Endothelial cell (in vitro differentiated cells): ENCODE data around the gene ZNF384. TPM values are rescaled to one million over a fixed set of nuclear protein-coding genes. Genes with fewer than 3 reads are reported as not detected.

ENCODE experiments used
- DNase-seq: peaks from one replicate; pipeline ENCODE4 v3.0.0; 2021; ENCODE audit warnings: low spot score
- H3K27ac Mint-ChIP-seq: one replicate; pipeline ENCODE4 v1.8.0; 2021; ENCODE audit warnings: mixed read lengths, inconsistent platforms; ENCODE audit not compliant: unreplicated experiment
- H3K27me3 Mint-ChIP-seq: one replicate; pipeline ENCODE4 v1.8.0; 2021; ENCODE audit warnings: mild to moderate bottlenecking, moderate library complexity, mixed read lengths, inconsistent platforms; ENCODE audit not compliant: unreplicated experiment
- H3K36me3 Mint-ChIP-seq: one replicate; pipeline ENCODE4 v1.8.0; 2021; ENCODE audit warnings: mild to moderate bottlenecking, low read depth, mixed read lengths, inconsistent platforms; ENCODE audit not compliant: unreplicated experiment
- H3K4me1 Mint-ChIP-seq: one replicate; pipeline ENCODE4 v1.8.0; 2021; ENCODE audit warnings: mild to moderate bottlenecking, mixed read lengths, inconsistent platforms; ENCODE audit not compliant: unreplicated experiment
- H3K4me3 Mint-ChIP-seq: one replicate; pipeline ENCODE4 v1.8.0; 2021; ENCODE audit warnings: mild to moderate bottlenecking, mixed read lengths, inconsistent platforms; ENCODE audit not compliant: unreplicated experiment
- H3K9me3 Mint-ChIP-seq: one replicate; pipeline ENCODE4 v1.8.0; 2021; ENCODE audit warnings: mixed read lengths, inconsistent platforms; ENCODE audit not compliant: unreplicated experiment
- CTCF ChIP-seq: fragments of 200-600 bp; sonication (generic); IDR thresholded peaks from one replicate; pipeline ENCODE4 v1.5.0; 2021; ENCODE audit warnings: antibody characterized with exemption; ENCODE audit not compliant: unreplicated experiment
- total RNA-seq: library from RNA; stranded (reverse); fragmentation: NEBNext Ultra II Directional; extraction: Animal tissue kit (Norgen Biotek cat#: 25700); gene quantifications from one replicate; pipeline ENCODE4 v1.2.1, GENCODE V29; 2021; ENCODE audit not compliant: unreplicated experiment

Gene ZNF384
- total RNA-seq, 1 donor from 2014 or later = 85.2 TPM

DNA sequence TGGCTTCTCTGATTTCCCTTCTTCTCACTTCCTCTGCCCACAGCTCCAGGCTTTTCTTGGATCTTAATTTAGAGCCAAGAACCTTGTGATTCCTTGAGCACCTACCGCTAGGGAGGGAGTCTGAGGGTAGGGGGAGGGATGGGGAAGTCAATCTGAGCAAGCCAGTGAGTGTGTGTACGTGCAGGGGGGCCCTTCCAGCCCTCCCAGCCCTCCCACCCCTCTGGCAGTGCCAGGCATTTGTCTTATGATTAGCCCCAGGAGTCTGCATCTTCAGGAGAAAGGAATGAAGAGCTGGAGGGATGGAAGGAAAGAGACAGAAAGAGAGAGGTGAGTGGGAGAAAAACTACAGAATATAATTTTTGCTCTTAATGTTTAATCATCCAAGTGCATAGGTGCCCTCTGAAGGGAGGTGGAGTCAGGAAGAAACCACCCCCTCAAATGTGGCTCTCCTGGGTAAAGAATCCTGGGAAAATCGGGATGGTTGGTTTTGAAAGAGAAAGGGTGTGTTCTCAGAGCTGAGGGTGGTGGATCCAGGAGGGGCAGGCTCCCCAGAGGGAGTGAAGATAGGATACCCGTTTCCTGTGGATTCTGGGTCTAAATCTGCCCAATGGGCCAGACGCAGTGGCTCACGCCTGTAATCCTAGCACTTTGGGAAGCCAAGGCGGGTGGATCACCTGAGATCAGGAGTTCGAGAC, 9.3 kb upstream of the ZNF384 start:
- Mint-ChIP-seq H3K27ac (peak overlapping the region; percentile 9), H3K27me3 (peaks cover 29% of the 10 kb centered on the region)
- DNase-seq = no peak

DNA sequence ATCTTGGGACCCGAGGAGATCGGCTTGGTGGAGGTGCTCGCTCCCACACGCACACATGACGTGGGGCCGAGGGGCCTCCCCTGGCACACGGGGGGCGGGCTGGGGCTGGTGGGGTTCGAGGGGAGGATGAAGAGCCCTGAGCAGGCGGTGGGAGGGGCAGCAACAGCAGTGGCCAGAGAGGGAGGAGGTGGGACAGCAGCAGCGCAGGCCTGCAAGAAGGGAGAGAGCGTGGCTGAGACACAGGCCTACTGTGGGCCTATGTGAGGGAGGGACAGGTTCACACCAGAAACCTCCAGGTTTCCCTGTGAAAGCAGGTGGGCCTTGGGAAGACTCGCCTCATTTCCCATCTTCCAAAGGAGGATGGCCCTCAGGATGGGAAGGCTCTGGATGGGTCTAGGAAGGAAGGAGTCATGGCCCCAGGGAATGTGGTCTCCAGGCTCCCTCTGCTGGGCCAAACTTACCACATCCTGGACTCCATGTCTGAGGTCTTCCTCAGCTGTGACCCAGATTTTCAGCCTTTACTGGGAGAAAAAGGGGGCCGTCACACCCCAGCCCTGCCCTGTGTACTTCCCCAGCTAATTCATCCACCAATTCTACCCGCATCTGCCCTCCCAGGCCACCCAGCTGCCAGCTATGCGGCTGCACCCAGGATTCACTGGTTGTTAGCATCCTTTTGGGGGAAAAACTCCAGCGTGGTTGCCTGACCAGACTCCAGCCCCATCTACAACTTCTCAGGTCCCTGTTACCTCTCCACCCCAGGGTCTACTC, 8.6 kb upstream of the ZNF384 start:
- DNase-seq = peak; percentile 71
- Mint-ChIP-seq H3K9me3 (no peaks in the 10 kb centered on the region), H3K4me3 (peak overlapping the region; percentile 77), H3K27ac (peak overlapping the region; percentile 9), H3K4me1 (peaks cover 13% of the 10 kb centered on the region), H3K27me3 (peaks cover 28% of the 10 kb centered on the region), H3K36me3 (peaks cover 22% of the 10 kb centered on the region)
- TF ChIP-seq CTCF = peak; percentile 50

More for the DNA sequence above, 9.3 kb upstream of the ZNF384 start:
- peaks cover 19% of the 10 kb centered on the region for H3K36me3 Mint-ChIP-seq
- H3K4me1 Mint-ChIP-seq = peaks cover 12% of the 10 kb centered on the region
- H3K4me3 Mint-ChIP-seq = peak overlapping the region; percentile 77
- TF ChIP-seq CTCF = no peak
- no peaks in the 10 kb centered on the region for H3K9me3 Mint-ChIP-seq

DNA sequence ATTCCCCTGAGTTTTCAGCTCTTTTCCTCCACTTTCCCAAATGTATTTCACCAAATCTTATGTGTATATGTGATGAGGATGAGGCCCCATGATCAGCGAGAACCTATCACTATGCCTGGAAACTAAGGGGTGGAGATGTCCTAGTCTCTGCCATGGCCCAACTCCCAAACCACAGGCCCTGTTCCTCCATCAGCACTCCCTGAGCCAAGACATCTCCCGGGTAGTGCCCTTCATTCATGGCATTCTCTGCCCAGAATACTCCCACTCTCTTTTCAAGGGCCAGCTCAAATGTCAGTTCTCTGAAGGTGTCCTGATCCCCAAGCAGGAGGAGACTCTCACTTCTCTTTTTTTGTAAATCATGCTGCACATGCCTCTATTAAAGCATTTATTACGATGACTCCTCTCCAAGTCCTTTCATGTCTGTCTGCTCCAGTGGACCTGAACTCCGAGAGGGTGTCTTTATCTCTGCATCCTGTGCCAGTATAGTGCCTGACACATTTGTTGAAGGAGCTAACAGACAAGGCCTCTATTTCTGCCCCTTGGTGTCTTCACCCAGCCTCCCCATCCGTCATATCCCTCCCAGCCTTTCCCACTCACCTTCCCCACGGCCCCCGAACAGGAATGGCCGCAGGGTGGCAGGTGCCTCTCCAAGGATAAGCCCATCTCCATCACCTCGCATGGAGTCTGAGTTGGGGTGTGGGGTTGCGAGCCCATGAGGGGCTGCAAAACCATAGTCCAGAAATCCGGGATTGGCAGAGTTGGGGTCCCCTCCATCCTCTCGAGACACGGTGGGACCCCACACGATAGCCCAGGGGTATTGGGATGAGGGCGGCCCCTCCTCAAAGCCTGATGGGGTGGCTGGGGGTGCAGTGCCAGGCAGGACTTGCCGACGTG, 7.8 kb upstream of the ZNF384 start:
- Mint-ChIP-seq H3K9me3 (no peaks in the 10 kb centered on the region), H3K4me1 (peaks cover 20% of the 10 kb centered on the region), H3K4me3 (peak overlapping the region; percentile 15), H3K36me3 (peaks cover 26% of the 10 kb centered on the region), H3K27ac (peak overlapping the region; percentile 2), H3K27me3 (peaks cover 26% of the 10 kb centered on the region)
- no peak for TF ChIP-seq CTCF
- no peak for DNase-seq

GRCh38 chr12:6695313-6696045, 6.3 kb upstream of the ZNF384 start:
- Mint-ChIP-seq H3K27me3 (peaks cover 17% of the 10 kb centered on the region), H3K4me3 (no peak overlapping the region), H3K36me3 (peaks cover 23% of the 10 kb centered on the region), H3K4me1 (peaks cover 25% of the 10 kb centered on the region), H3K9me3 (no peaks in the 10 kb centered on the region), H3K27ac (no peak overlapping the region)
- TF ChIP-seq CTCF = no peak
- no peak for DNase-seq
